T-helper 2 cell (primary cell): ENCODE measurements around the gene AP2S1.
A peak's percentile ranks its signal among the peaks of the same experiment; 100 is the strongest.
"Not testable (repeated sequence)": the region's sequence is repeated elsewhere in the genome, so short reads cannot be mapped to it uniquely, and the experiment has no call there.

Experiments used
- DNase-seq, 5 experiments: peaks; one replicate each; pipeline versions ENCODE4 v3.0.0 to v3.0.0-alpha.2; 2012 to 2022

Gene AP2S1

DNA sequence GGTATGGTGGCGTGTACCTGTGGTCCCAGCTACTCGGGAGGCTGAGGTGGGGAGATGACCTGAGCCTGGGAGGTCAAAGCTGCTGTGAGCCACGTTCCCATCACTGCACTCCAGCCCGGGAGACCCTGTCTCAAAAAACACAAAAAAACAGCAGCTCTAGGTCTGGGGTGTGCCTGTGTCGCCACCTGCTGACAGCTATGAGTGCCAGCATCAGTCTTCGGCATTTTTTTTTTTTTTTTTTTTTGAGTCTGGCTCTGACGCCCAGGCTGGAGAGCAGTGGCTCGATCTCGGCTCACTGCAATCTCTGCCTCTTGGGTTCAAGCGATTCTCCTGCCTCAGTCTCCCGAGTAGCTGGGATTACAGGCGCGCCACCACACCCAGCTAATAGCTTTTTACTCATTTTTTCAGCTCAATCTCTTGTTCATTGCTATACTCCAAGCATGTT lies 10.1 kb downstream of the AP2S1 start:
- peak in 3 of 5 experiments; percentile 21 to 79 (median 48) for DNase-seq

- no peak for DNase-seq
Observed at GRCh38 chr19:46839752-46840497, 10.7 kb downstream of the AP2S1 start.

DNA sequence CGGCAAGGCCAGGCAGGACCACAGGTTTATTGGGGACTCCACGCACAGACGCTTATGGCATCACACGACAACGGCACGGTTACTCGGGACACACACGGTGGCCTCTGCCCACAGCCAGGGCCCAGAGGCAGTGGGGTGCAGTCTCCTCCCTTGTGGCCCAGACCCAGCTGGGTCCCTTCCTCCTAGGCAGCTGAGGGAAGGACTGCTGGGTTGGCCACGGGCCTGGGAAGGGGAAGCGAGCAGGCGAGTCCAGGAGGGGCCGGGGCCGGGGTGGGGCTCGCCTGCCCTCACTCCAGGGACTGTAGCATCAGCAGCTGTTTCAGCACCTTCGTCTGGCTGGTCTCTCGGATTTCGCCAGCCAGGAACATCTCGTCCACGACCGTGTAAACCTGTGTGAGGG lies 12.5 kb downstream of the AP2S1 start:
- no peak for DNase-seq

DNA sequence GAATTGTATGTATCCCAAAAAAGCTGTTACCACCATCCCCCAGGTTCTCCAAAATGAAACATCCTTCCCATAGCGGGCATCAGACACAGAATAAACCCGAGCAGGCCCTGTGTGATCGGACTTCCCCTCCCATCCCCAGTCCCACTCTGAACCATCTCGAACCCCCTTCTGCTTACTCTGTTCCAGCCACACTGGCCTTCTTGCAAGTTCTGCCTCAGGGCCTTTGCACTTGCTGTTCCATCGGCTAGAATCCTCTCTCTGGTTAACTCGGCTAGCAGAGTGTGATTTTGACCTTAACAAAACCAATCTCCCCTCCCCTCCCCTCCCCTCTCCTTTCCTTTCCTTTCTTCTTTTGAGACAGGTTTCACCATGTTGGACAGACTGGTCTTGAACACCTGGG lies 15.7 kb downstream of the AP2S1 start:
- DNase-seq: no peak

DNA sequence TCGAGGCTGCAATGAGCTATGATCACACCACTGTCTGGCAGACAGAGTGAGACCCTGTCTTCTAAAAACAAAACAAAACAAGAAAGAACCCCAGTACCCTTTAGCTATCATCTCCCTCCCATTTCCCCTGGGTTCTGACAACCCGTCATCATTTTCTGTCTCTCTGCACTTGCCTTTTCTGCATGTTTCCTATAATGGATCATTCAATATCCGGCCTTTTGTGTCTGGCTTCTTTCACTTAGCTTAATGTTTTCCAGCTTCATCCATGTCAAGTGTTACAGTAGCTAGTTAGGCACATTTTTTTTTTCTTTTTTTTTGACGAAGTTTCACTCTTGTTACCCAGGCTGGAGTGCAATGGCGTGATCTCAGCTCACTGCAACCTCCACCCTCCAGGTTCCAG lies 16.5 kb downstream of the AP2S1 start:
- DNase-seq: no peak

GRCh38 chr19:46830864-46831263 lies 19.8 kb downstream of the AP2S1 start:
- DNase-seq: no peak

DNA sequence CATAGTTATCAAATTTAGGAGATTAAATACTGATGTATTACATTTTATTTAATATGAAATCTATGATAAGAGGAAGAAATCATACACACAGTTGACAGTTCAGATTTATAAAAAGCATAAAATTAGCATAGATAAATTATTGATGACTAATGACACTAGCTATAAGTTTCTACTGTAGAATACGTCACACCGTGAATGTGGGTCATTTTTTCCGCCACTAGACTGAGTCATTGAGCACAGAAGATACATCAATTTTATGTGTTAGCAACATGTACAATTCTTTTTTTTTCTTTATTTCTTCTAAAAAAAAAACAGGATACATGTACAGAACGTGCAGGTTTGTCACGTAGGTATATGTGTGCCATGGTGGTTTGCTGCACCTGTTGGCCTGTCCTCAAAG lies 22.2 kb downstream of the AP2S1 start:
- peak in 1 of 5 experiments; percentile 40 for DNase-seq

GRCh38 chr19:46825731-46826055 lies 25.0 kb downstream of the AP2S1 start:
- no peak for DNase-seq

- peak in 1 of 5 experiments; percentile 66 for DNase-seq
Observed at GRCh38 chr19:46824890-46825730, 25.5 kb downstream of the AP2S1 start.

DNA sequence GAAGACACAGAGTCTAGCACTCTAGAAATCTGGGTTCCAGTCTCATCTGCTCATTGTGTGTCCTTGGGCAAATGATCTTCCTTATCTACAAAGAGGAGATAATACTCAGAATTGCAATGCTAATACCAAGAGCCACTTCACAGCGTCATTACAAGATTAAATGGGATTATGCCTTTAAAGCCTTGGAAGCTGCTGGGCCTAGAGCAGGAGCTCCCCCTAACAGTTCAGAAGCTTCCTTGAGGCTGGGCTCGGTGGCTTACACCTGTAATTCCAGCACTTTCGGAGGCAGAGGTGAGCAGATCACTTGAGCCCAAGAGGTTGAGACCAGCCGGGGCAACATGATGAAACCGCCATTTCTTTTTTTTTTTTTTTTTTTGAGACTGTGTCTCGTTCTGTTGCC lies 27.6 kb downstream of the AP2S1 start:
- DNase-seq: no peak

DNA sequence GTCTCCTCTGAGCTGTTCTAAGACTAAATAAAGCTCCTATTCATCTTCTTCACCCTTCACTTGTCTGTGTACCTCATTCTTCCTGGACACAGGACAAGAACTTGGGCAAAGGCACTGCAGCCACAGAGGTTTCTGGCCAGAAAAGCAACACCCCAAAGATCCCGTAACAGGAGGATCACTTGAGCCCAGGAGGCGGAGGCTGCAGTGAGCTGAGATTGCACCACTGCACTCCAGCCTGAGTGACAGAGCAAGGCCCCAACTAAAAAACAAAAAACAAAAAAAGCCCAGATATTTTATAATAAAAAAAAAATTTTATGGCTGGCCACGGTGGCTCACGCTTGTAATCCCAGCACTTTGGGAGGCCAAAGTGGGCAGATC lies 28.2 kb downstream of the AP2S1 start:
- DNase-seq: not testable (repeated sequence)

- peak; percentile 18 to 87 (median 40) for DNase-seq
Observed at GRCh38 chr19:46821512-46822409, 28.9 kb downstream of the AP2S1 start.

DNA sequence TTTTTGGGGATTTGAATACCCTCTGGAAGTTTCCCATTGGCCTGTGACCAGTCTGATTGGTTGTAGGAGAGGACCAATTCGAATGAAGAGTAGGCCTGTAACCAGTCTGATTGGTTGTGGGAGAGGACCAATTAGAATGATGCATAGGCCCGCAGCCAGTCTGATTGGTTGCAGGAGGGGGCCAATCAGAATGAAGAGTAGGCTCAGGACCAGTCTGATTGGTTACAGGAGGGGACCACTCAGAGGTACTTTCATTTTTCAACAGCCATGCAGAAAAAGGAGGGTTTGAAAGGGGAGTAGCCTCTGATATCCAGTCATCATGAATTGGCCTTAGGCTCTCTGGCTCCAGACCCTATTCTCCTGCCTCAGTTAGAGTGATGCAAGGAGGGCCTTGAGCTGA lies 31.8 kb downstream of the AP2S1 start:
- DNase-seq: peak in 1 of 5 experiments; percentile 68

DNA sequence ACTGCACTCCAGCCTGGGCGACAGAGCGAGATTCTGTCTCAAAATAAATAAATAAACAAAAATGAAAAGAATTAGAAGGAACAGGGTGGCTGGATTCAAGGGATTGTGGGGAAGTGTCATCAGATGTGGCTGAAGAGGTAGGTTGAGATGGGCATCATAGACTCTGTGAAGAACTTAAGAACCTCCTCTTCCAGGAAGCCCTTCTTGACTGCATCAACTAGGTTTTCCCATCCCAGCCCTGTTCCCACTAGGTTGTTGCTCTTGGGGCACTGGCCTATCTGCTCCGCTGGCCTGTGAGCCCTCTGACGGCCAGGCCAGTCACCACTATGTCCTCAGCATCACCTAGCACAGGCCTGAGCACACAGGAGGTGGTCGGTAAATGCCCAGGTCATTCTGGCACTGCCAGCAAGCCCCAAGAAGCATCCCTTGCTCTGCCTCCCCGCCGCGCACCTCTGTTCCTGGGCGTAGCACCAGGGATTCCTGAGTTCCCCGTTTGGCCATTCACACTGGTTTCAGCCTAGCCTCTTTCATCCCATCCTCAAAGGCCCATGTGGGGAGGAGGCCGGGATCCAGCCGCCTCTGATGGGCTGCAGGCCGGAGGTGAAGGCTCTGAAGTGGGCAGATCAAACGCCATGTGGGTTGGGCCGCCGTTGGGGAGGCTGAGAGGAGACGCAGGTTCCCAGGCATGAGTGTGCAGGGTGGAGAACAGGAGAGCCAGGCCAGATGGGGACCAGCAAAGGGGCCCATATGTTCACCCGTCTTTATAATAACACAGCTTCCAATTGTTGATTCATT lies 34.6 kb downstream of the AP2S1 start:
- no peak for DNase-seq

DNA sequence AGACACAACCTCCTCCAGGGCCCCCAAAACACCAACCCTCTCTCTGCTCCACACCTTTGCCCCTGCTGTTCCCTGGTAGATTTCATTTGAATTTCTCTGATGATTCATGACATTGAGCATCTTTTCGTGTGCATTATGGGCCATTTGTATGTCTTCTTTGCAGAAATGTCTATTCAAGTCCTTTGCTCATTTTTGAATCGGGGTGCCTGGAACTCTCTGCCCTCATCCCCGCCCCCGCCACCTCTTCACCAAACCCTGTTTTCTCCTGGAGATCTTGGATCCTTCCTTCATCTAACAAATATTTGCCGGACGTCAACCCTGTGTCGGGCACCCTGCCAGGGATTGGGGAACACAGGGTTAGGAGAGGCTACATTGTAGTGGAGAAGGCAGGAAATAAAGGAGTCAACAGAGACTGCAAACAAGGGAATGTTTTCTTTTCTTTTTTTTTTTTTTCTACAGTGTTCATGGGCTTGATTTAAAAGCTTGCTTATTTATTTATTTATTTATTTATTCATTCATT lies 36.7 kb downstream of the AP2S1 start:
- no peak for DNase-seq

GRCh38 chr19:46812977-46813838 lies 37.4 kb downstream of the AP2S1 start:
- DNase-seq: no peak

DNA sequence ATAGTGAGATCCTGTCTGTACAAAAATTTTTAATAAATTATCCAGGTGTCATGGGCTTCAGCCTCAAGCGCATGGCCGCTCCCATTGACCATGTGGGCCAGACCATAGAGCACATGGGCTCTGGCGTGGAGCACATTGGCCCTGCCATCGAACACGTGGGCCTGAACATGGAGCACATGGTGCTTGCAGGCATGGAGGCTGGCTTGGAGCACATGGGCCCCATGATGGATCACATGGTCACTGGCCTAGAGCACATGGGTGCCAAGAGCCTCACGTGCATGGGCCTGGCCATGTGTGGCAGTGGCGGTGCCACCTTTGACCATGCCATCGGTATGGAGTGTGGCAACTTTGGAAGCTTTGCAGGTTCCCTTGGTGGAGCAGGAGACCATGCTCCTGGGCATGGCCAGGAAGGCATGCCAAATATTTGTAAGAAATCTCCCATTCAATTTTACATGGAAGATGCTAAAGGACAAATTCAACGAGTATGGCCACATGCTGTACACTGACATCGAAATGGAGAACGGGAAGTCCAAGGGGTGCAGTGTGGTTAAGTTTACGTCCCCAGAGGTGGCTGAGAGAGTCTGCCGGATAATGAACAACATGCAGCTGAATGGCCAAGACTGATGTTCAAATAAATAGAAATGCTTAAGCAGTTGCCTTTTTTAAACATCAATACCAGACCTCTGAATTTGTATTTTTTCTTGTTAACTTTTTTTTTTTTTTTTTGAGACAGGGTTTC lies 40.9 kb downstream of the AP2S1 start:
- no peak for DNase-seq

- no peak for DNase-seq
Observed at GRCh38 chr19:46806656-46807055, 44.0 kb downstream of the AP2S1 start.

DNA sequence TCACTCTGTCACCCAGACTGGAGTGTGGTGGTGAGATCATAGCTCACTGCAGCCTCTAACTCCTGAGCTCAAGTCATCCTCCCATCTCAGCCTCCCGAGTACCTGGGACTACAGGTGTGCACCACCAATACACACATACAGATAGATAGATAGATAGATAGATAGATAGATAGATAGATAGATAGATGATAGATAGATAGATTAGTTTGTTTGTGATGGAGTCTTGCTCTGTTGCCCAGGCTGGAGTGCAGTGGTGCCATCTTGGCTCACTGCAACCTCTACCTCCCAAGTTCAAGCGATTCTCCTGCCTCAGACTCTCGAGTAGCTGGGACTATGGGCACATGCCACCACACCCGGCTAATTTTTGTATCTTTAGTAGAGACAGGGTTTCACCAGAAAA lies 46.2 kb downstream of the AP2S1 start:
- DNase-seq: not testable (repeated sequence)

- DNase-seq: no peak
Observed at GRCh38 chr19:46803555-46803954, 47.1 kb downstream of the AP2S1 start.
